Loucy (cell line): Measurements from ENCODE around the gene NSL1.

Experiments
- H2AFZ ChIP-seq: fragments of 200-600 bp; sonication (generic); 2 replicates; pipeline ENCODE4 v1.6.0; 2016; ENCODE audit warnings: antibody characterized with exemption, mild to moderate bottlenecking, low read length, moderate library complexity
- H3F3A ChIP-seq: fragments of 200-600 bp; 2 replicates; pipeline ENCODE4 v1.6.0; 2016; ENCODE audit warnings: antibody characterized with exemption, low read depth, mild to moderate bottlenecking
- H3K27me3 ChIP-seq: fragments of 200-600 bp; sonication (generic); 2 replicates; pipeline ENCODE4 v1.6.1; 2014; ENCODE audit warnings: low read length, mild to moderate bottlenecking; ENCODE audit not compliant: insufficient read depth, poor library complexity, severe bottlenecking
- H3K36me3 ChIP-seq: fragments of 200-600 bp; sonication (generic); 2 replicates; pipeline ENCODE4 v1.6.1; 2016; ENCODE audit warnings: low read length; ENCODE audit not compliant: insufficient read depth
- H3K4me1 ChIP-seq: fragments of 200-600 bp; sonication (generic); 2 replicates; pipeline ENCODE4 v1.5.1; 2014; ENCODE audit warnings: low read length, mild to moderate bottlenecking; ENCODE audit not compliant: insufficient read depth, poor library complexity, severe bottlenecking
- H3K4me2 ChIP-seq: fragments of 200-600 bp; sonication (generic); 2 replicates; pipeline ENCODE4 v1.6.0; 2014; ENCODE audit warnings: antibody characterized with exemption, low read length, low read depth, mild to moderate bottlenecking; ENCODE audit not compliant: poor library complexity, severe bottlenecking
- H3K4me3 ChIP-seq: fragments of 200-600 bp; sonication (generic); 2 replicates; pipeline ENCODE4 v1.5.1; 2014; ENCODE audit warnings: low read length, mild to moderate bottlenecking, mixed read lengths; ENCODE audit not compliant: poor library complexity, severe bottlenecking
- H3K79me2 ChIP-seq: fragments of 200-600 bp; sonication (generic); 2 replicates; pipeline ENCODE4 v1.6.1; 2014; ENCODE audit warnings: low read length; ENCODE audit not compliant: insufficient read depth
- H3K9ac ChIP-seq: fragments of 200-600 bp; sonication (generic); 2 replicates; pipeline ENCODE4 v1.6.0; 2014; ENCODE audit warnings: mild to moderate bottlenecking, low read depth, low read length, moderate library complexity; ENCODE audit not compliant: poor library complexity, severe bottlenecking
- H3K9me2 ChIP-seq: fragments of 200-600 bp; sonication (generic); replicated peaks from 2 replicates; pipeline ENCODE4 v1.6.1; 2016; ENCODE audit warnings: low read depth, low read length, mixed read lengths
- H3K9me3 ChIP-seq: fragments of 200-600 bp; sonication (generic); 2 replicates; pipeline ENCODE4 v1.6.1; 2014; ENCODE audit warnings: mild to moderate bottlenecking, antibody characterized with exemption, low read length, low read depth; ENCODE audit not compliant: insufficient read depth
- H4K20me1 ChIP-seq: fragments of 200-600 bp; sonication (generic); 2 replicates; pipeline ENCODE4 v1.6.0; 2014; ENCODE audit warnings: antibody characterized with exemption, low read length, mild to moderate bottlenecking; ENCODE audit not compliant: insufficient read depth, poor library complexity, severe bottlenecking
- CTCF ChIP-seq: fragments of 200-600 bp; sonication (generic); conservative IDR thresholded peaks from 2 replicates; pipeline ENCODE4 v1.5.1; 2014; ENCODE audit warnings: mild to moderate bottlenecking, antibody characterized with exemption, low read length
- EZH2phosphoT487 ChIP-seq: fragments of 200-600 bp; IDR thresholded peaks from 2 replicates; pipeline ENCODE4 v1.6.1; 2018; ENCODE audit warnings: antibody characterized with exemption, mild to moderate bottlenecking, moderate library complexity, borderline replicate concordance

NSL1 gene

GRCh38 chr1:212686069-212686468, 105.5 kb downstream of the NSL1 start:
- H3K4me1 ChIP-seq = peaks cover 23% of the 10 kb centered on the region
- no peaks in the 10 kb centered on the region for H3K79me2 ChIP-seq
- no peaks in the 10 kb centered on the region for H3K27me3 ChIP-seq
- no peaks in the 10 kb centered on the region for H4K20me1 ChIP-seq
- no peaks in the 10 kb centered on the region; the same call in 1 of the 2 replicates for H3K36me3 ChIP-seq
- H3F3A ChIP-seq = no peaks in the 10 kb centered on the region
- H3K9me2 ChIP-seq = no peaks in the 10 kb centered on the region
- H3K9me3 ChIP-seq = no peaks in the 10 kb centered on the region
- H3K4me3 ChIP-seq = no peak overlapping the region
- no peak overlapping the region for H3K9ac ChIP-seq
- no peak for TF ChIP-seq EZH2phosphoT487
- no peak for TF ChIP-seq CTCF
- no peak overlapping the region for H3K4me2 ChIP-seq
- H2AFZ ChIP-seq = no peak overlapping the region

GRCh38 chr1:212685429-212685828, 106.1 kb downstream of the NSL1 start:
- Histone ChIP-seq H3K4me2 (no peak overlapping the region), H3K4me1 (peaks cover 22% of the 10 kb centered on the region), H4K20me1 (no peaks in the 10 kb centered on the region), H3K36me3 (no peaks in the 10 kb centered on the region; the same call in 1 of the 2 replicates), H3K9me2 (no peaks in the 10 kb centered on the region), H2AFZ (no peak overlapping the region), H3K9me3 (no peaks in the 10 kb centered on the region), H3F3A (no peaks in the 10 kb centered on the region), H3K79me2 (no peaks in the 10 kb centered on the region), H3K9ac (no peak overlapping the region), H3K27me3 (no peaks in the 10 kb centered on the region), H3K4me3 (no peak overlapping the region)
- TF ChIP-seq CTCF = no peak
- TF ChIP-seq EZH2phosphoT487 = no peak

- Histone ChIP-seq H3K4me1 (peaks cover 16% of the 10 kb centered on the region), H4K20me1 (no peaks in the 10 kb centered on the region), H2AFZ (no peak overlapping the region), H3K36me3 (no peaks in the 10 kb centered on the region; the same call in 1 of the 2 replicates), H3K4me3 (no peak overlapping the region), H3K9me3 (no peaks in the 10 kb centered on the region), H3F3A (no peaks in the 10 kb centered on the region), H3K79me2 (no peaks in the 10 kb centered on the region), H3K4me2 (no peak overlapping the region), H3K9me2 (no peaks in the 10 kb centered on the region), H3K9ac (no peak overlapping the region), H3K27me3 (no peaks in the 10 kb centered on the region)
- TF ChIP-seq EZH2phosphoT487 (no peak), CTCF (no peak)
Observed at GRCh38 chr1:212684521-212685090, 107.0 kb downstream of the NSL1 start.
